ENCODE results near the gene MCM10. TPM values are rescaled to one million over a fixed set of nuclear protein-coding genes. Genes with fewer than 3 reads are reported as not detected.
"Not testable (repeated sequence)": the region's sequence is repeated elsewhere in the genome, so short reads cannot be mapped to it uniquely, and the experiment has no call there.

Gene MCM10
- total RNA-seq, result 2.4 TPM

GRCh38 chr10:13160934-13161856 lies at the start of gene MCM10:
Gene MCM10, plus strand, starts transcription at chr10:13161558. Its CDS starts 2,645 bp downstream, at chr10:13164203.
- FAIRE-seq (peak; percentile 95), DNase-seq (ENCODE audit: low spot score in 2 of 2) (peak; percentile 98 to 99)

- no peak for FAIRE-seq
- DNase-seq (ENCODE audit: low spot score in 2 of 2), result no peak
These were observed 47.8 kb upstream of the MCM10 start for GRCh38 chr10:13113544-13113943.

DNA sequence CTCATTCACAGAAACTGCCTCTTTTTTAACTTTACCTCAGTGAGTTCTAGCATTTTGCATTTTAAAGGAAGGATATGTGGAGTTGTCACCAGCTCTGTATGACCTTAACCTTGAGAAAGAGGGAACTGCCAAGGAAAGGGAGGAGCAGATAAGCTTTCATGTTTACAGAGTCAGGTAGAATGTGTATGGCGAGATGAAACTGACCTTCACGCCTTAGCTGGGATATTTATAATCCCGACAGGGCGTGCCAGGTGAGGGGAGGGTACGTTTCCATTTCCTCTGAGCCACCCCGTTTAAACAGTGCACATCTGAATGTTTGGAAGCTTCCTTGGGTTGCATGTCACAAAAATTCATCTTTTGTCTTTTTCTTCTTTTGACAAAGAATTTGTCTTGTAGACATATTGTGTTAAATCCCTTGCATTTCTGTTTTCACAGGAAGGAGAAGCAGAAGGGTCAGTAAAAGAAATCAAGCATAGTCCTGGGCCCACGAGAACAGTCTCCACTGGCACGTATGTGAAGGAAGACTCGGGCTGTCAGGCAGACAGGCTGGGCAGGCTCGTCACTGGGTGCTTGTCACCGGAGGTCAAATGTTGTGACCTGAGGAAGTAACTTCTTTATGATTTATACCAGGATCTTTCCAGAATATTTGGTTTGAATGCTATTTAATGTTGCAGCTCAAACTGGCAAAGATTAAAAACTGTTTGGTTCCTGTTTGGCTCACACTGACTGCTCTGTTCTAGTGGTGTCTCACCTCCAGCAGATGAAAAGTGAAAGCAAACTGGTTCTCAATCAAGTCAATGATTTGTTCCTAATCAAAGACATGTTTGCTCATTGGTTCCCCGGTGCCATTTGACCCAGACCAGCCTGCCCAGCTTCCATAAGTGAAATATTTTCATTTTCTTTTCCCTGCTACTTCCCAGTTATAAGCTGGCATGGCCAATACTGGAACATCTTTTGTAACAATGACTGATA lies 45.2 kb upstream of the MCM10 start:
- no peak for DNase-seq (ENCODE audit: low spot score in 2 of 2)
- FAIRE-seq, result no peak

GRCh38 chr10:13117841-13118783 lies 43.2 kb upstream of the MCM10 start:
- FAIRE-seq, result no peak
- DNase-seq (ENCODE audit: low spot score in 2 of 2), result no peak

- no peak for FAIRE-seq
- no peak for DNase-seq (ENCODE audit: low spot score in 2 of 2)
These were observed 42.5 kb upstream of the MCM10 start for GRCh38 chr10:13118784-13119410.

DNA sequence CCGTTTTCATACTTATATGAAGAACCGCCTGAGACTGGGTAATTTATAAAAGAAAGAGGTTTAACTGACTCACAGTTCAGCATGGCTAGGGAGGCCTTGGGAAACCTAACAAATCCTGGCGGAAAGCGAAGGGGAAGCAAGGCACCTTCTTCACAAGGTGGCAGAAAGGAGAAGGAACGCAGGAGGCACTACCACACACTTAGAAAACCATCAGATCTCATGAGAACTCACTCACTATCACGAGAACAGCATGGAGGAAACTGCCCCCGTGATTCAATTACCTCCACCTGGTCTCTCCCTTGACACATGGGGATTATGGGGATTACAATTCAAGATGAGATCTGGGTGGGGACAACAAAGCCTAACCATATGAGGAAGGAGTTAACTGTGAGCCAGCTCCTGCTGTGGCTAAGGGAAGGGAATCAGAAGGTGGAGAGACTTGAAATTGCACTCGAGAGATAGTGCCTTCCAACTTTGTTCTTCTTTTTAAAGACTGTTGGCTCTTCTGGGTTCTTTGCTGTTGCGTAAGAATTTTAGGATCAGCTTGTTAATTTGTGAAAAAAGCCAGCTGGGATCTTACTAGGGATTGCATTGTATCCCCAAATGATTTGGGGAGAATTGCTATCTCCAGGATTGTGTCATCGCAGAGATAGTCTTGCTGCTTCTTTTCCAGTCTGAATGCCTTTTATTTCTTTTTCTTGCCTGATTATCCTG lies 40.4 kb upstream of the MCM10 start:
- FAIRE-seq (no peak), DNase-seq (ENCODE audit: low spot score in 2 of 2) (no peak)

DNA sequence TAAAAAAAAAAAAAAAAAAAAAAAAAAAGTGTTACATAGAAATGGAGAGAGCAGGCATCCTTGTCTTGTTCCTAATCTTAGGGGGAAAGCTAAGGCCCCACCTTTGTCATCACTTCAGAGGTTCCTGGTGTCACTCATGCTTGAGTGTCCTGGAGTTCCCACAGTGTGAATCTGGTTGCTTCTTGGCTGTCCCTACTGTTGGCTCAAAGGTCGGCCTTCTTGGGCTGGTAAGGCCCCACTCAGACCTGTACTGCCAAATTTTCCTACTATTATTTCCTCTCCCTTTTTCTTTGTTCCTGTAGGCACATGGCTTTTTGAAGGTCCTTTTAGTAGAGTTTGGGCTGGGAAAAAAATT lies 39.9 kb upstream of the MCM10 start:
- DNase-seq (ENCODE audit: low spot score in 2 of 2), result no peak
- FAIRE-seq, result no peak

DNA sequence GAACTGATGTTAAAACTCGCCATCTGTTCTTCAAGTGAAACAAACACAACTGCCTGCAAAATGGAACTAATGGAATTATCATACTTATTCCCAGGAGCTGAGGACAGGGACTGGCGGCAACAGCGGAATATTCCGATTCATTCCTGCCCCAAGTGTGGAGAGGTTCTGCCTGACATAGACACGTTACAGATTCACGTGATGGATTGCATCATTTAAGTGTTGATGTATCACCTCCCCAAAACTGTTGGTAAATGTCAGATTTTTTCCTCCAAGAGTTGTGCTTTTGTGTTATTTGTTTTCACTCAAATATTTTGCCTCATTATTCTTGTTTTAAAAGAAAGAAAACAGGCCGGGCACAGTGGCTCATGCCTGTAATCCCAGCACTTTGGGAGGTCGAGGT lies 24.7 kb upstream of the MCM10 start:
- FAIRE-seq, result no peak
- no peak for DNase-seq (ENCODE audit: low spot score in 2 of 2)

- FAIRE-seq, result no peak
- no peak for DNase-seq (ENCODE audit: low spot score in 2 of 2)
These were observed 22.2 kb upstream of the MCM10 start for GRCh38 chr10:13139150-13139549.

DNA sequence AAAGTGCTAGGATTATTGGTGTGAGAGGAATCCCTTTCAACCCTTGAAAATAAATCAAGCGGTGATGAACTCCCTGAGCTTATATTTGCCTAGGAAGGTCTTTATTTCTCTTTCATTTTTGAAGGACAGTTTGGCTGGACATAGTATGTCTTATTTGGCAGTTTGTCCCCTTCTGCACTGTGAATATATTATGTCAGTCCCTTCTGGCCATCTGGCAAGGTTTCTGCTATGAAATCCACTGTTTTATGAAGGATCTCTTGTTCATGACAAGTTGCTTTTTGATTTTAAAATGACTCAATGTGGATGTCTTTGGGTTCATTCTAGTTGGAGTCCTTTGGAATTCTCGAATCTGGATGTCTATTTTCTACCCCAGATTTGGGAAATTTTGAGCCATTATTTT lies 21.7 kb upstream of the MCM10 start:
- no peak for DNase-seq (ENCODE audit: low spot score in 2 of 2)
- FAIRE-seq, result no peak

GRCh38 chr10:13140627-13141190 lies 20.6 kb upstream of the MCM10 start:
- DNase-seq (ENCODE audit: low spot score in 2 of 2) (no peak), FAIRE-seq (no peak)

DNA sequence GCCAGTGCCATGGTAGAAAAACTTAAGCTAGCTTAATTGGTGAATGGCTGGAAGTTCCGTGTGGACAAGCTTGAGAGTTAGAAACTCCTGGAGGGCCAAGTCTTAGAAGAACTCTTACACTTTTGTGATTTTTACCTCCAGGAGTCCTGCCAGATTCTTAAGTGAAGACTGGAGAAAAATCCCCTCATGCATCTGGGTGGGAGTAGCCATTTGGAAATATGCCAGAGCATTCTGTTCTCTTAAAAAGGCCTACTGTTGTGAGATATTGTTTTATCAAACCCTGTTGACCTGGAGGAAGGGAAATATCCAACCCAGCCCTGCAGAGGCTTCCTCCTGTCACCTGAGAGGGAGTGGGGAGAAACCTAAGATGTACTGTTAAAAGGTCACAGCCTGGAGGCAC lies 17.6 kb upstream of the MCM10 start:
- DNase-seq (ENCODE audit: low spot score in 2 of 2), result no peak
- FAIRE-seq, result no peak

DNA sequence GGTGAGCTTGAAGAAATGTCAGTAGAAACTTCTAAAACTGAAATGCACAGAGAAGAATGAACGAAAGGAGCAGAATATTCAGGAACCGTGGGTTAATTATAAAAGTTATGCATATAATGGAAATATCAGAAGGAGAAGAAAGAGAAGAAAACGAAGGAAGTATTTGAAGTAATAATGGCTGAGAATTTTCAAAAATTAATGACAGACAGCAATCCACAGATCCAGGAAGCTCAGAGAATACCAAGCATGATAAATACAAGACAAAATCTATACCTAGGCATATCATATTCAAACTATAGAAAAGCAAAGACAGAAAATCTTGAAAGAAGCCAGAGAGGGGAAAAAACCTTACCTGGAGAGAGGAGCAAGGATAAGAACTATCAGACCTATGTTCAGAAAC lies 16.5 kb upstream of the MCM10 start:
- FAIRE-seq, result no peak
- no peak for DNase-seq (ENCODE audit: low spot score in 2 of 2)

DNA sequence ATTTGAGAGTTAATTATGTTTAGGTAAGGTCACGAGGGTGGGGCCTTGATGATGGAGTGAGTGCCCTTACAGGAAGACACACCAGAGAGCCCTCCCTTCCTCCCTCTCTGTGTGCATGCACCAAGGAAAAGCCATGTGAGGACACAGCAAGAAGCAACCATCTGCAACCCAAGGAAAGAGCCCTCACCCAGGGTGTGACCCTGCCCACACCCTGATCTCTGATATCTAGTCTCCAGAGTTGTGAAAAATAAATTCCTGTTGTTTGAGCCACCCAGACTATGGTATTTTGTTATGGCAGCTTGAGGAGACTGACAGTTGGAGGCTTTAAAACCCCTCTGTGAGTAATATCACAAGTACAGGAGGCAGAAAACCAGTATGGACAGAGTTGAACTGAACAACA lies 15.0 kb upstream of the MCM10 start:
- DNase-seq (ENCODE audit: low spot score in 2 of 2), result no peak
- FAIRE-seq, result no peak

GRCh38 chr10:13147161-13147560 lies 14.2 kb upstream of the MCM10 start:
- DNase-seq (ENCODE audit: low spot score in 2 of 2) (no peak), FAIRE-seq (no peak)

GRCh38 chr10:13152296-13152695 lies 9.1 kb upstream of the MCM10 start:
- FAIRE-seq, result no peak

DNA sequence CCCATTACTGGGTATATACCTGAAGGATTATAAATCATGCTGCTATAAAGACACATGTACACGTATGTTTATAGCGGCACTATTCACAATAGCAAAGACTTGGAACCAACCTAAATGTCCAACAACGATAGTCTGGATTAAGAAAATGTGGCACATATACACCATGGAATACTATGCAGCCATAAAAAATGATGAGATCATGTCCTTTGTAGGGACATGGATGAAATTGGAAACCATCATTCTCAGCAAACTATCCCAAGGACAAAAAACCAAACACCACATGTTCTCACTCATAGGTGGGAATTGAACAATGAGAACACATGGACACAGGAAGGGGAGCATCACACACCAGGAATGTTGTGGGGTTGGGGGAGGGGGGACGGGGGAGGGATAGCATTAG lies 5.5 kb upstream of the MCM10 start:
- not testable (repeated sequence) for FAIRE-seq; DNase-seq (ENCODE audit: low spot score in 2 of 2)

More at GRCh38 chr10:13152296-13152695, 9.1 kb upstream of the MCM10 start:
- DNase-seq (ENCODE audit: low spot score in 2 of 2), result no peak

- DNase-seq (ENCODE audit: low spot score in 2 of 2), result no peak
- FAIRE-seq, result no peak
These were observed 3.0 kb upstream of the MCM10 start for GRCh38 chr10:13158401-13158800.

GRCh38 chr10:13161857-13162271 lies 506 bp downstream of the MCM10 start:
- no peak for FAIRE-seq
- no peak for DNase-seq (ENCODE audit: low spot score in 2 of 2)

Data from frontal cortex (tissue), 4 donors.